ENCODE data around the gene QPRT.
"Not testable (repeated sequence)": the region's sequence is repeated elsewhere in the genome, so short reads cannot be mapped to it uniquely, and the experiment has no call there.

QPRT gene

DNA sequence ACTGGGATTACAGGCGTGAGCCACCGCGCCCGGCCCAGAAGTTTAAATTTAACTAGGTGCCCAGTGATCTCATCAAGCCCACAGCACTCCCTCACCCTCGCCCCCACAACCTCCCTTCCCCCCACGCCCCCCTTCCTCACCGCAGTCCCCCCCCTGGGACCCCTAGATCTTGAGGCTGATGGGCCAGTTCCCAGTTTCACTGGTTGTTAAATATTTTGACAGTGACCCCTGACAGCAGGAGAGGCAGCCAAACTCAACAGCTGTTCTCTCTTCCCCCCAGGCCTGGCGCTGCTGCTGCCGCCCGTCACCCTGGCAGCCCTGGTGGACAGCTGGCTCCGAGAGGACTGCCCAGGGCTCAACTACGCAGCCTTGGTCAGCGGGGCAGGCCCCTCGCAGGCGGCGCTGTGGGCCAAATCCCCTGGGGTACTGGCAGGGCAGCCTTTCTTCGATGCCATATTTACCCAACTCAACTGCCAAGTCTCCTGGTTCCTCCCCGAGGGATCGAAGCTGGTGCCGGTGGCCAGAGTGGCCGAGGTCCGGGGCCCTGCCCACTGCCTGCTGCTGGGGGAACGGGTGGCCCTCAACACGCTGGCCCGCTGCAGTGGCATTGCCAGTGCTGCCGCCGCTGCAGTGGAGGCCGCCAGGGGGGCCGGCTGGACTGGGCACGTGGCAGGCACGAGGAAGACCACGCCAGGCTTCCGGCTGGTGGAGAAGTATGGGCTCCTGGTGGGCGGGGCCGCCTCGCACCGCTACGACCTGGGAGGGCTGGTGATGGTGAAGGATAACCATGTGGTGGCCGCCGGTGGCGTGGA is 15.6 kb downstream of the QPRT start:
- DNase-seq (ENCODE audit: low spot score): no peak

DNA sequence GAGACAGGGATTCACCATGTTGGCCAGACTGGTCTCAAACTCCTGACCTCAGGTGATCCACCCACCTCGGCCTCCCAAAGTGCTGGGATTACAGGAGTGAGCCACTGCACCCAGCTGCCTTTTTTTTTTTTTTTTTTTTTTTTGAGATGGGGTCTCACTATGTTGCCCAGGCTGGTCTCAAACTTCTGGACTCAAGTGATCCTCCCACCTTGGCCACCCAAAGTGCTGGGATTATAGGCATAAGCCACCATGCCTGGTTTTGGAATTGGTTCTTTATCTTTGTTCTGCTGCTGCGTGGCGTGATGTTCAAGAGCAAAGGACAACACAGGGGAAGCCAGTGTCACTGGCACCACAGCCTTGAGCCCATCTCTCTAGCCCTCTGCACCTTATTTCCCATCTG is 16.7 kb downstream of the QPRT start:
- DNase-seq (ENCODE audit: low spot score): not testable (repeated sequence)

DNA sequence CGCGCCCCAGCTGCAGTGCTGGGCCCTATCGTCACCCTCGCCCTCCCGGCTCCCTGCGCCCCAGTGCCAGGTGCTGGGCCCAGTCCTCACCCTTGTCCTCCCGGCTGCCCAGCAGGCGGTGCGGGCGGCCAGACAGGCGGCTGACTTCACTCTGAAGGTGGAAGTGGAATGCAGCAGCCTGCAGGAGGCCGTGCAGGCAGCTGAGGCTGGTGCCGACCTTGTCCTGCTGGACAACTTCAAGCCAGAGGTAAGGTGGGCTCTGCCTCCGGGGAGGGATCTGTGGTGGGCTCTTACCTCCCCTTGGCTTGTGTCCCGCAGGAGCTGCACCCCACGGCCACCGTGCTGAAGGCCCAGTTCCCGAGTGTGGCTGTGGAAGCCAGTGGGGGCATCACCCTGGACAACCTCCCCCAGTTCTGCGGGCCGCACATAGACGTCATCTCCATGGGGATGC is 17.9 kb downstream of the QPRT start:
- no peak for DNase-seq (ENCODE audit: low spot score)

DNA sequence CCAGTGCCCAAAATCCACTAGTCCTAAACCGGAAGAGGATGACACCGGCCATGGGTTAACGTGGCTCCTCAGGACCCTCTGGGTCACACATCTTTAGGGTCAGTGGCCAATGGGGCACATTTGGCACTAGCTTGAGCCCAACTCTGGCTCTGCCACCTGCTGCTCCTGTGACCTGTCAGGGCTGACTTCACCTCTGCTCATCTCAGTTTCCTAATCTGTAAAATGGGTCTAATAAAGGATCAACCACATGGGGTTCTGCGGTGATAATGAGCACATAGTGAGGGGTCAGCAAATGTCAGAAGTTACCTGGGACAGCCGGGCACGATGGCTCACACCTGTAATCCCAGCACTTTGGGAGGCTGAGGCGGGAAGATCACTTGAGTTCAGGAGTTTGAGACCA is 18.4 kb downstream of the QPRT start:
- no peak for DNase-seq (ENCODE audit: low spot score)

DNA sequence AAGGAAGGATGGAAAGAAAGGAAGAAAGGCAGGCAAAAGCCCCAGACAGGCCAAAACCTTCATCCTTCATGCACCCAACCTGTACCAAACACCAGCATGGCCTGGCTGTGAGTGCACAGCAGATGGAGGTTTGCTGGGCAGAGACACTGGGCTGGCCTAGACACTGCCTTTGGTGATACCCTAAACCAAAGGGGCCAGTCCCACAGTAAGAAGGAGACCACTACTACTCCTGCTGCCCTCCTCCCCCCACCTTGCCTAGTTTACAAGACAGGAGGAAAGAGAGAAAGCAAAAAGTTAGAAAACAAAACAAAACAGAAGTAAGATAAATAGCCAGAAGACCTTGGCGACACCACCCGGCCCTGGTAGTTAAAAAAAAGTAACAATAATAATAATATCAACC is 19.1 kb downstream of the QPRT start:
- no peak for DNase-seq (ENCODE audit: low spot score)

DNA sequence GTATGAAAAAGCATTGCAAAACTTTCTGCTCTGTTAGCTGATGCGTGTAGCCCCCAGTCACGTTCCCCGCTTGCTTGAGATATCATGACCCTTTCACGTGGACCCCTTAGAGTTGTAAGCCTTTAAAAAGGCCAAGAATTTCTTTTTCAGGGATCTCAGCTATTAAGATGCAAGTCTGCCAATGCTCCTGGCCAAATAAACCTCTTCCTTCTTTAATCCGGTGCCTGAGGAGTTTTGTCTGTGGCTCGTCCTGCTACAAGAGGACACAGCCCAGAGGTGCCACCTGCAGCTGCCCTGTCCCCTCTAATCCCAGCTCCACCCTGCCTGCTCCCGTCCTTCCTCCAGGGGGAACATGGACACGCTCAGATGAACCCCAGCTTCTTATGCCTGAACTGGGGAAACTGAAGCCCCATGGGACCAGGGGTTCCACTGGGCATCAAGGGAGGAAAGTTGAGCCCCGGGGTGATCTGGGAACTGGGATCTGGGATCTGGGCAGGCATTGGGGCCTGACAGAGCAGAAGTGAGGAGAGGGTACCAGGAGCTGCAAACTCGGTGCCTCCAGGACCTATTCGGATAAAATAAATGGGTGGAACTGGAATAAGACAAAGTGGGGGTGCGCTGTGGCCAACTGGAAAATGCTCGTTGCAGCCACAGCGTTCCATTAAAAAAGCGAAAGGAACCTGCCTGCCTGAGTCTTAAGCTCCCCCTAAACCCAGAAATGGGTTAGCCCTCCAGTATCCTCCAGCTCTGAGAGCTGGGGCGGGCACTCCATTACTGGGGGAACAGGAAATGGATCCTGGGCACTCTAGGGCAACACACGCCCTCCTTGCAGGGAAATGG is 19.7 kb downstream of the QPRT start:
- DNase-seq (ENCODE audit: low spot score): no peak

DNA sequence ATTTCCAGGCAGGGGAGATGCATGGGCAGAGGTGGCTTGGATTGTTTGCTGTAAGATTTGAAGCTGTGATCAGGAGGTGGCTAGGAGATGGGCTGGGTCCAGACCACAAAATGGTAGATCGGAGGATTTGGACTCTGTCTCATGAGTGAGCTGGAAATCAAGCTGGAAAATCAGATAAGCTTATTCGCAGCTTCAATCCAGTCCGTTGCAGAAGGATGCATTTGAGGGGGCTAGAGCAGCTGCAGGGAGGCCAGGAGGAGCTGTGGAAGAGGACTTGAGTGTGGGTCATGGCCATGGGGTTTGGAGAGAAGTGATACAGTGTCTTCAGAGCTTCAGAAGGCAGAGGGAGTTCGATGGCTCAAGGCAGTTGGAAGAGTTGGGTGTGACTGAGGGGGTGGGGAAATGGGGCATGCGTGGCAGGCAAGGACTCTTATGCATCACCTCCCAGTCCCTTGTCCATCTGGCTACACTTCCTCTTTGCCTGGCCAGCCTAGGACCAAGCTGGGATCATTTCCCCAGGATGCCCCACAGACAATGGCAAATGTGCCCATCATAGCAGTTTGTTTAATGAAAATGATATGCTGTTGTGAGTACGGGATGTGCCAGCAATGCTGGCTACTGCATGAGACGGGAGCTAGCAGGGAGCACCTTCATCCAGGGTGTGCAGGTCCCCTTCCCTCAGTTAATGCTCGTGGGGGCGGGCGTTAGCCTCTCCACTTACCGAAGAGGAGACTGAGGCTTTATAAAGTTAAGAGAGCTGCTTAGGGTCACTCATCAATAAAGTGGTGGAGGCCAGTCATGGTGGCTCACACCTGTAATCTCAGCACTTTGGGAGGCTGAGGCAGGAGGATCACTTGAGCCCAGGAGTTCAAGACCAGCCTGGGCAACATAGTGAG is 20.6 kb downstream of the QPRT start:
- DNase-seq (ENCODE audit: low spot score): no peak

DNA sequence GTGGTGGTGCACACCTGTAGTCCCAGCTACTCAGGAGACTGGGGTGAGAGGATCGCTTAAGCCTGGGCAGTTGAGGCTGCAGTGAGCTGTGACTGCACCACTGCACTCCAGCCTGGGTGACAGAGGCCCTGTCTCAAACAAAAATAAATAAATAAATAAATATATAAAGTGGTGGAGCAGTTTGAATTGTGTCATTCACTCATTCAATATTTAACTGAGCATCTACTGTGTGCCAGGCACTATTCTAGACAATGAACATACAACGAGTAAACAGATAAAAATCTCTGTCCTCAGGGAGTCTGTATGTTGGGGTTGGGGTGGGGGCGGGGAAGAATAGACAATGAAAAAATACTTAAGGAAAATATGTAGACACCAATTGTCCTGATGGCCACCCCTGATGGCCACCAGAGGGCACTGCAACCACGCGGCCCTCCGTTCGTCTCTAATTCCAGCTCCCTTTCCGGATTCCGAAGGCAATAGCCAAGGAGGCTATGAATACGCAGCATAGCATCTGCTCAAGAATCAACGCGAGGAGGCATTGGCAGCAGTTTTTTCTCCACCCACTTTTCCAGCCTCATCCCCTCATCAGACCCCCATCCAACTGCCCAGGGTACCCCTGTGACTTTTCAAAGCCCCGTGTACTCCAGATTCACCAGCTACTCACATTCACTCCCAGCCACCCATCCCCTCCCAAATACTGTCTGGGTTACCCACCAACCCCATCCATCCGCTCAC is 21.4 kb downstream of the QPRT start:
- peak; percentile 55 for DNase-seq (ENCODE audit: low spot score)

DNA sequence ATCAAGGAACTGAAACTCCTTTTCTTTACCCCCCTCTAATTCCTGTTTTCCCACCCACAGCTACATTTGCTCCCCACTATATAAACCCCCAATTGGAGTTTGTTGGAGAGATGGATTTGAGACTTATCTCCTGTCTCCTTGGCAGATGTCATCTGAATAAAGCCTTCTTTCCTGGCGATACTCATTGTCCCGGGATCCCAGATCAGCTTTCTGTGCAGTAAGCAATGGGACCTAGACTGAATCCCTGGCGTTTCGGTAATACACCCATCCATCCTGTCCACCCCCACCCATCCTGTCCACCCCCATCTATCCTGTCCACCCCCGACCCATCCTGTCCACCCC is 22.2 kb downstream of the QPRT start:
- DNase-seq (ENCODE audit: low spot score): no peak

DNA sequence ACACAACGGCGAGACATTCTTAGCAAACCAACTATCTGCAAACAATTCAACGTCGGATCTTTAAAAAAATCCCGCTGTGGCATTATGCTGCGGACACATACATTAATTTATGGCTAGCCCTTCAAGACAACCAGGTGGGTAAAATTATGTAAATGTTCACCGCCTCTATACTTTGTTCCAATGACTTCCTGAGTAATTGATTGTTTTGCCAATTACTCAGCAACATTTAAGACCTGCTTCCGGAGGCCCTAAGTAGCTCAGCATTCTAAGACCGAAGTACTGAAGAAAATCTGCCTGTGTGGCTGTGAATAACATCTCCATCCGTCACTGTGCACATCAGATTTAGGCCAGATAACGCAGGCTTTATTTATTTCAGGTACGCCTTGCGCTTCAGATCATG is 23.3 kb downstream of the QPRT start:
- DNase-seq (ENCODE audit: low spot score): no peak

DNA sequence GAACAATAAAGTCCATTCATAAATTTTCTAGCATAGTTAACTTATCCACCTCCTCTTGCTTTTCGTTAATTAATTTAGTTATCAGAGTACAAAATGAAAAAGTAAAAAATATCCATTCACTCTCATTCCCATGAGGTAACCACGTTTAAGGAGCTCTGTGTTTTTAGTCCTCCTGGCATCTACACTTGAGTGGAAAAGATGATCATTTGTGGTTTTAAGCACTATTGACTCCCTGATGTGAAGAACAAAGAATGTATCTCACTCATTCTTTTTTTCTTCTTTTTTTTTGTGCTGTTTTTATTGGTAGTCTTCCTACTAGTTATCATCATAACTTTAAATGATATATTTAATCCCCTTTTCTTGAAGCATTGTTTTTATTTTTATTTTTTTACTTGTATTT is 26.1 kb downstream of the QPRT start:
- no peak for DNase-seq (ENCODE audit: low spot score)

DNA sequence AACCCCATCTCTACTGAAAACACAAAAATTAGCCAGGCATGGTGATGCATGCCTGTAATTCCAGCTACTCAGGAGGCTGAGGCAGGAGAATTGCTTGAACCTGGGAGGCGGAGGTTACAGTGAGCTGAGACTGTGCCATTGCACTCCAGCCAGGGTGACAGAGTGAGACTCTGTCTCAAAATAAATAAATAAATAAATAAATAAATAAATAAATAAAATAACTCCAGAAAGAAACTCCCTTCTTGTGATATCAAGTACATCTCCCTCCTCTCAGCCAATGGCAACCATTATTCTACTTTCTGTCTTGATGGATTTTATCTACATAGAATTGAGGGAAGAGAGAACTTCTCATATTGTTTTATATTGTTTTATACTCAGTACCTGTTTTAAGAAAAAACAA is 28.2 kb downstream of the QPRT start:
- DNase-seq (ENCODE audit: low spot score): not testable (repeated sequence)

DNA sequence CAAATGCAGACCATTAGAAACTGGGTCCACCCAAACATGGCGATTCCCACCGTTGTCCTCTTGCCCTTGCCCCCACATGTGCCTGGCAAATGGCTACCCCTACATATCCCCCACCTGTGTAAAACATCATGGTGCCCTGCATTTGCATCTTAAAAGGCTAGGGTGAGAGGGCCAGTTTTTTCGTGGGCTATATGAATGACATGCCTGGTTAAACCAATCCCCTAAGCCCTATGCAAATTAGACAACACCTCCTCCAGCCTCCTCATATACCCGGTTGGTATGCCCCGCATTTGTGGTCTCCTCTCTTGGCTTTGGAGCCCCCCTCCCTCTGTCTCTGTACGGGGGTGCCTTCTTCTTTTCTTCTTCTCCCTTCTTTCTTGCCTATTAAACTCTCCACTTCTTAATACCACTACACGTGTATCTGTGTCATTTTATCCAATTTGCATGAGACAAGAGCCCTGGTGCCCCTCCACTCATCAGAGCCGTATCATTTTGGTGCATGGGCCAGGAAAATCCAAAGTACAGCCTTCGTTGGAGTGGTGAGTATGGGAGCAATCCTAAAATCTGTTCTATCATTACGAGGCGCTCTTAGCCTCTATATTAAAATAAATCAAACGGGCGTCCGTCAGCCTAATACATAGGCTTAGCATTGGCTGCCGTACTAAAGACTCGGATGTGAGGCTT is 30.1 kb downstream of the QPRT start:
- no peak for DNase-seq (ENCODE audit: low spot score)

DNA sequence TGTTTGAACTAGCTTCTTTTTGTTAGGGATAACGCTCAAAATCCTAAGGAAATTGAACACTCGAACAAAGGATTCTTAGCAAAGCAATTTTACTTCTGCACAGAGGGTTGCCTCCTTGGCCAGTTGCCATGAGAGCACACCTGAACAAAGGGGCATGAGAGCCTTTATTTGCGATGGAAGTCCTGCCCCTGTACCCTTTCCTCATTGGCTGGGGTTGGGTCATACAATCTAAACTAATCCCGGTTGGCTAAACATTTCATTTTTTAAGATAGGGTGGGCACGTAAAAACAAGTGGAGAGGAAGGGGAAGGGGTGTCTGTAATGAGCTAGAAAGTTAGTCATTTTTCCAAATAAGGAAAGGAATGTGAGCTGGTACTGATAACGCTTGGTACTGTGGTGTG is 30.7 kb downstream of the QPRT start:
- not testable (repeated sequence) for DNase-seq (ENCODE audit: low spot score)

DNA sequence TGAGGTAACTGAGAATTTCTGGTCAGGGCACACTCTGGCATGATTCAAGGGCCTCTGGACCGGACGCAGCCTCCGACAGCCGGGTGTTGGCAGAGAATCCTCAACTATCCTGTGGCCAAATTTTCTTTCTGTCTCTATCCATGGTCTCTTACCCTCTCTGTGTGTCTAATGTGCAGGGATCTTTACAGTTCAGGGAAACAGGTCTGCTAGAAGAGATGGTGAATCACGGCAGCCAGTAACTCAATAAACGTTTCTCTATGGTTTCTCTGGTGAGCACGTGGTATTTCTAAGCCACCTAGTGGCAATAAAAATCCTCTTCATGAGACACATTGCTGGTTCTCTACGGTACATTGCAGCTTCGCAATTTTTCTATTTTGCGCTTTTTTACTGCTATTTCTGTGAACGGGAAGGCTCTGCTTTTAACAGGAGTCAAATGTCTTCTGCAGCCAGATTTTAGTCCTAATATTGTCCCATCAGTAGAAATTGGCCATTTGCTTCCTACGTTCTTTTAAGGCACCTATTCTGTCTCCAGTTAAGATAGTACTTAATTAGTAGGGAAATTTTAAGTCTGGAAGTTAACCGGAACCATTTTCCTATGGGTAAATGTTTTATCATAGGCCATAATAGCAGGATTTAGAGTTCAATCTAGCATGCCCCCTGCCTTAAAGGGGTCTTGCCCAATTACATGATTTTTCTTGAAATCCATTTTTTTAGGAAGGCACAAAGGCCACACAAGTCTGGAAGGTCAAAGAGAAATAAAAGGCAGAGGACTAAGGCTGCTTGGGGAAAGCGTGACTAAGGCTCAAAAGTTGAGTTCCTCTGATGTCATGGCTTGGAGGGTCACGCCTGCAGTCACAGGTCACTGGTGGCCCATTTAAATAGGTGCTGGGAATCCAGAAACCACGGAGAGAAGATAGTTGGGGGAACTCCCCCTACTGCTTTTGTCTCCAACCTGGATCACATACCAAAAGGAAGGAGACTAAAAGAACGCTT is 31.5 kb downstream of the QPRT start:
- DNase-seq (ENCODE audit: low spot score): peak; percentile 77

DNA sequence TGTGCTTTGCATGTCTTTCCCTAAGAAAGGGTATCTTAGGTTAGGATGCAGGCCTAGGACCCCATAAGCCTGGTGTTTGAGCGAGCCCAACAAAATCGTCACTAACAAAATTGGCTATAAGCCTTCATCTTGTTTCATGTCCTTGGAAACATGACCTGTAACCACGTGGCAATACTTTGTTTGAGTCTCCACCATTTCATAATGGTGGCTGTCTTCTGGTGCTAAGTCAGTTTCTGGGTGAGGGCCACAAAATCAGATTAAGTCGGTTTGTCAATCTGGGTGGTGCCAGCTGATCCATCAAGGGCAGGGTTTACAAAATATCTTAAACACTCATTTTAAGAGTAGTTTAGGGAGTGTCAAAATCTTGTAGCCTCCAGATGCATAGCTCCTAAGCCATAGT is 33.8 kb downstream of the QPRT start:
- no peak for DNase-seq (ENCODE audit: low spot score)

DNA sequence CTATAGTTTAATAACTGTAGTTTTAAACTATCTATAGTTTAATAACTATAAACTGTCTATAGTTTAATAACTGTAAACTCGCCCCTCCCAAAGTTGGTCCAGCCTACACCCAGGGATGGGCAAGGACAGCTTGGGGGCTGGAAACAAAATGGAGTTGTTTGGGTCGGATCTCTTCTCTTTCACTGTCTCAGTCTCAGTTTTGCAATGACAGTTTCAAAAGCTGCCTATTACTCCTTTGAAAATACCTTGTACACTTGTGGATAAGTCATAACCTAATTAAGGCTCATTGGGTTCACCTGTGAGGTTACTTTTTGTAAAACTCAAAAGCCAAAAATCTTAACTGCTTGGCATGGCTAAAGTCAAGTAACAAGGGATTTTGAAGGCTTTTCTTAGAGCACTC is 35.4 kb downstream of the QPRT start:
- no peak for DNase-seq (ENCODE audit: low spot score)

DNA sequence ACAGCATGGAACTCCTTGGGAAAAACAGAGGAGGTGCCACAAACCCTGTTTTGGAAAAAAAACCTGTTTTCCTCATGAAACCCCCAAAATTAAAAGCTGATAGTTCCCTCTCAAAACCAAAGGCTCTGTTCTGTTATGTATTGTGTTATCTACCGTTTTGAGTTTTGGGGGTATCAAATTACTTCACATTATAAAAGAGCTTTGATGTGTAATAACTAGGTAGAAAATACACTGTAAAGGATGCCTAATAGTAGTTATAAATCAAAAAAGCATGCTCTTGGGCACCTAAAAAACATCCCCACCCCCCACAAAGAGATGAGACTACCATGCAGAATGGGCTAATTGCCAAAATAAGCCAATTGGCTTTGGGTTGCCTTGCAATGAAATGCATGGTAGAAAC is 36.0 kb downstream of the QPRT start:
- DNase-seq (ENCODE audit: low spot score): no peak

DNA sequence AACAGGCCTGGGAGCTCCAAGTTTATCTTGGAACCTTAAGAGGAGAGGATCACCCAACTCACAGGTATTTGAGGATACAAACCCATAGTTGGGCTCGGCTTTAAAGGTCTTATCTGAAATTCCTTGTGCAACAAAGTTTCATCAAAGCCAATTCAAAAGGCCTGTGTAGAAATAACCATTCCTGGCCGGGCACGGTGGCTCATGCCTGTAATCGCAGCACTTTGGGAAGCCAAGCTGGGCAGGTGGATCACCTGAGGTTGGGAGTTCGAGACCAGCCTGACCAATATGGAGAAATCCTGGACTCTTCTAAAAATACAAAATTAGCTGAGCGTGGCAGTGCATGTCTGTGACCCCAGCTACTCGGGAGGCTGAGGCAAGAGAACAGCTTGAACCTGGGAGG is 38.1 kb downstream of the QPRT start:
- no peak for DNase-seq (ENCODE audit: low spot score)

DNA sequence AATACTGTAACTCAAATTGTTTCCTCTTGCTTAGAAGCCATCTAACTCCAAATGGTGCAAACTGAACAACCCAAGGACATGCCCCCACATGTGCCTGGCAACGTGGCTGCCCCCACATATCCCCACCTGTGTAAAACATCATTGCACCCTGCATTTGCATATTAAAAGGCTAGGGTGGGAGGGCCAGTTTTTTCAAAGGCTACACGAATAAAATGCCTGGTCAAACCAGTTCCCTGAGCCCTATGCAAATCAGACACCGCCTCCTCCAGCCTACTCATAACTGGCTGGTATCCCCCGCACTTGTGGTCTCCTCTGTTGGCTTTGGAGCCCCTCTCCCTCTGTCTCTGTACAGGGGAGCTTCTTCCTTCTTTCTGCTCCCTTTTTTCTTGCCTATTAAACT is 40.1 kb downstream of the QPRT start:
- DNase-seq (ENCODE audit: low spot score): no peak

Data from pons (tissue), 1 donor.